ENCODE data around the gene SREBF2. TPM values are rescaled to one million over a fixed set of nuclear protein-coding genes. Genes with fewer than 3 reads are reported as not detected.
A peak's percentile ranks its signal among the peaks of the same experiment; 100 is the strongest.
"Not testable (repeated sequence)": the region's sequence is repeated elsewhere in the genome, so short reads cannot be mapped to it uniquely, and the experiment has no call there.

The SREBF2 gene
- total RNA-seq, 1 donor from 2014 or later = 89.7 TPM

DNA sequence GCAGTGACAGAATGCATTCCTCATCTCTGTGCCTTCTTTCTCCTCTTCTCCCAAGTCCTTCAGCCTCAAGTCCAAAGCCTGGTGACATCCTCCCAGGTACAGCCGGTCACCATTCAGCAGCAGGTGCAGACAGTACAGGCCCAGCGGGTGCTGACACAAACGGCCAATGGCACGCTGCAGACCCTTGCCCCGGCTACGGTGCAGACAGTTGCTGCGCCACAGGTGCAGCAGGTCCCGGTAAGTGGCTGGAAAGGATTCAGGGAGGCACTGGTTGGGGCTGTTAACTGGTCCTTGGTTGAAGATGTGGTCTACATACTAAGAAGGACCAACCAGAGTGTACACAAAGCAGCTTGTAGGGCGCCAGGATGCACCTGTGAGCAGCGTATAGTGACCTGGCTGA is 35.7 kb downstream of the SREBF2 start:
- DNase-seq (no peak), ATAC-seq (no peak)
- intact Hi-C loops (cut with micrococcal nuclease) = no loop called here

DNA sequence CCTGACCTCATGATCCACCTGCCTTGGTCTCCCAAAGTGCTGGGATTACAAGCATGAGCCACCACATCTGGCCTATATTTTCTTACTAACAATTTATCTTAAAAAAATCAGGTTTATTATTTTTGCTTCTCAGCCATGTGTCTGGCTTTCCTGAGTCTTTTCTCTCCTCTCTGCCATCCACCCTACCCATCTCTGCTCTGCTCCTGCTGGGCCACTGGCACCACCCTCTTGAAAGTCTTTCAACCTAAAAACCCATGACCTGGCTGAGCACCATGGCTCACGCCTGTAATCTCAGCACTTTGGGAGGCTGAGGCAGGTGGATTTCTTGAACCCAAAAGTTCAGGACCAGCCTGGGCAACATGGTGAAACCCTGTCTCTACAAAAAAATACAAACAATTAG is 37.2 kb downstream of the SREBF2 start:
- intact Hi-C loops (cut with micrococcal nuclease); DNase-seq; ATAC-seq: not testable (repeated sequence)

DNA sequence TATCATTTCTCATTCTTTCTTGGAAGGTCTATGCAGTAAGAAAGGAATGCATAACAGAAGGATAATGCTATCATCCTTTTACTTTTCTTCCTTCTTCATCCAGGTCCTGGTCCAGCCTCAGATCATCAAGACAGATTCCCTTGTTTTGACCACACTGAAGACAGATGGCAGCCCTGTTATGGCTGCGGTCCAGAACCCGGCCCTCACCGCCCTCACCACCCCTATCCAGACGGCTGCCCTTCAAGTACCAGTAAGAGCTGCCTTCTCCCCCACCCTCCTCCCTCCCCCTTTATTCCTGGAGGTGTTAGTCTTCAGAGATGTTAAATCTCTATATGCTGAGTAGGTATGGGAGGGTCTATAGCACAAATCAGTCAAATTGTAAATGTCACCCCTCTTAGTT is 37.9 kb downstream of the SREBF2 start:
- ATAC-seq = no peak
- intact Hi-C loops (cut with micrococcal nuclease) = no loop called here

DNA sequence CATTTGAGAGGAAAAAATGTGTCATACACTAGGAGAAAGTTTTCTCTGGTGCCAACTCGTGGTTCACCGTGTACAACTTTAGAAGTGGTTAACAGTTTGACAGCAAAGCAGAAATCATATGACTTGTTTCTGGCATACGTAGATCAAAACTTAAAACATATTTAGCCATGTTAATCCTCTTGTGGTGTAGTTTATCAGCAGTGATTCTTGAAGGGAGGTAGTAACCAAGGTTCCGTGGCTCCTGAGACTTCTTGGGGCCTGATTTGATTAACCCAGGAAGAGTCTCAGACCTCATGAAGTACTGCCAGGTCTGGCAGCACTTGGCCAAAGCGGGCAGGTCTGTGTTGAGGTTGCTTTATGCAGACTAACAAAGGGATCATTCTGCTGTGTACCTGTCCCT is 40.5 kb downstream of the SREBF2 start:
- peak; percentile 65 for ATAC-seq
- DNase-seq = no peak
- intact Hi-C loops (cut with micrococcal nuclease) = no loop called here

More for the DNA sequence above, 37.9 kb downstream of the SREBF2 start:
- no peak for DNase-seq

DNA sequence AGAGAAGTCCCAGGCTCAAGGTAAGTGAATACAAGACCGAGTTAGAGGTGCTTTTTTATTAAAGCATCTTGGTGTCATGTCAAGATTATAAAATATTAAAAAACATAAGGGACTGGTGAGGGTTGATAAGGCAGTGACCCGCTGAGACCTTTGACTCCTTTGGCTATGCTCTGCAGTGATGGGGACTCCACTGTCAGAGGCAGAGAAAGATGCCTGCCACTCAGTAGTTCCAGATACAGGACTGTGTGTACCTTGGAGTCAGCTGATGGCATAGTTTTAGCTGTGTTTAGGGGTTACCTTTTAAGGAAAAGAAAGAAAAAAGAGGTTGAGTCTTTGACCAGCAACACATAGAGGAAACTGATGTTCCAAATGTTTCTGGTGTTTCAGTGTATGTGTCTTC is 41.2 kb downstream of the SREBF2 start:
- DNase-seq (no peak), ATAC-seq (peak; percentile 58)
- intact Hi-C loops (cut with micrococcal nuclease) = no loop called here

DNA sequence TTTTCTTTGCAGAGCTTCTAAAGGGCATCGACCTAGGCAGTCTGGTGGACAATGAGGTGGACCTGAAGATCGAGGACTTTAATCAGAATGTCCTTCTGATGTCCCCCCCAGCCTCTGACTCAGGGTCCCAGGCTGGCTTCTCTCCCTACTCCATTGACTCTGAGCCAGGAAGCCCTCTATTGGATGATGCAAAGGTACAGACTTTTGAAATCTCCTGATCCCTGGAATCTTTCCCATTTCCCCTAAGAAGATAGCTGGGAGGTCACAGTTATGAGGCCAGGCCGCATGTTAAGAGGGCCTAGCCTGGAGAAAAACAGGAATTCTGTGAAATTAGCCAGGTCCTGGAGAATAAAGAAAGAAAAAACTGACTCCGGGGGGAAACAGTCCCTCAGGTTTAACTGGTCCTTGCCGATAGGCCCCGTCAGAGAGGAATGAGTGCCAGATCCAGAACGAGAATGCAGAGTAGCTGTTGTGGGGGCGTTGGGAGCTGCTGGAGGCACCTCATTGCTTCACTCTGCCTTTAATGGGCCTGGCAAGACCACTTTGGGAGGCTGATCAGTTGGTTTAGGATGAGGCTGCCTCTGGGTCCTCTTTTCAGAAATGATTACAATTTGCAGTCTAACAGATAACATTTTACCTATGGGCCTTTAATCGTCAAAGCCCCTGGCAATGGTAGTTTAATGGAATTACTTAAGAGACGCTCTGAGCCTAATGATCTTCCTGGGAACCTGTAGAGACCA is 42.8 kb downstream of the SREBF2 start:
- no peak for DNase-seq
- intact Hi-C loops (cut with micrococcal nuclease) = no loop called here

DNA sequence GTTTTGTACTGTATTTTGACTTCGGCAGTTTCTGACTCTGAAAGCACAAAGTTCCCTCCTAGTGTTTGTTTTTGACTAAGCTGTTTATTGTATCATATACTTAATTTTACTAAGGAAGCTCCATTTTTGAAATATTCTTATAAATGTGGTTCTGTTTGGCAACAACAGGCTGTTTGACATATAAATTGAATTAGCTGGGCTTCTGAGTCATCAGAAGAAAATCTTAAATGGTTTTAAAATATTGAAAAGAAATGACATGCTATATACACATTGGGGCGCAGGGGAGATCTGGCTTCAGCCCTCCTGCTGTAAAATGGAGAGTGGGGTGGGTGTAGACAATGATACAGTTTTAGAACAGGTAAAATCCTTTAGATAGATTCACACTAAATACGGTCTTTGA is 43.4 kb downstream of the SREBF2 start:
- ATAC-seq = no peak
- DNase-seq = no peak
- intact Hi-C loops (cut with micrococcal nuclease) = no loop called here

More for the DNA sequence above, 42.8 kb downstream of the SREBF2 start:
- ATAC-seq = no peak

DNA sequence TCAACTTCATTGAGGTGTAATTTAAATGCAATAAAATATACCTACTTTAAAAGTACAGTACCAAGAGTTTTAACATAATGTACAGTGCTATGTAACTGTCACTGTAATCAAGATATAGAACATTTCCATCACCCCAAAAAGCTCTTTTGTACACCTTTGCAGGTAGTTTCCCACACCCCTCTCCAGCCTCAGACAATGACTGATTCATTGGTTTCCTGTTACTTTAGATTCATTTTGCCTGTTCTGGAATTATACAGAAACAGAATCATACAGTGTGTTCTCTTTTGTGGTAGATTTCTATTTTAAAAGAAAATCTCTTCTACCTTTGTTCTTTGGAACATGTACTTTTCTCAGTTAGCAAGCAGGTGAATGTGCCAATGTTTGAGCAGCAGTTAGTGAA is 43.8 kb downstream of the SREBF2 start:
- intact Hi-C loops (cut with micrococcal nuclease) = no loop called here
- ATAC-seq (no peak), DNase-seq (no peak)

DNA sequence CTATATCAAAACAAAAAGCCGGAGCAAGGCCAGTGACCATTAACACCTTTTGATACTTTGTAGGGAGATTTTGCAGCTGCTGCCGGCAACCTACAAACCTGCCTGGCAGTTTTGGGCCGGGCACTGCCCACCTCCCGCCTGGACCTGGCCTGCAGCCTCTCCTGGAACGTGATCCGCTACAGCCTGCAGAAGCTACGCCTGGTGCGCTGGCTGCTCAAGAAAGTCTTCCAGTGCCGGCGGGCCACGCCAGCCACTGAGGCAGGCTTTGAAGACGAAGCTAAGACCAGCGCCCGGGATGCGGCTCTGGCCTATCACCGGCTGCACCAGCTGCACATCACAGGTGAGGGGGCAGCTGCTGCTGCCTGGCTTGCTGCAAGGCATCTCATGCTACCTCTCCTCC is 47.7 kb downstream of the SREBF2 start:
- DNase-seq (no peak), ATAC-seq (no peak)
- intact Hi-C loops (cut with micrococcal nuclease) = no loop called here

DNA sequence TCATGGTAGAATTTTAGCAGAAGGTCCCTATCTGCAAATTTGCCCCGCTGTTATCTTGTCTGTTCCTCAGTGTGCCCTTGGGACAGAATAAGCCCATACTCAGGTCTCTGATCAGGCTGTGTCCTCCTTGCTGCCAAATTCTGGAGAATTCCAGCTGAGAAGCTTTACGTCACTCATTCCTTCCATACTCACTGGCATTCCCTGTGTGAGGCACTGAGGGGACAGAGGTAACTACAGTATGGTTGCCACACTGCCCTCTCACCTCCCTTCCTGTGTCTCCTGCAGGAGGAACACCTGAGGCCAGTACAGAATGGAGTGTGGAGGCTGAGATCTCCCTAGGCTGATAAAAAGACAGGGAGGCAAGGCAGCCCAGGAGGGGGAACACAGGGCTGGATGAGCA is 50.5 kb downstream of the SREBF2 start:
- peak; percentile 44 for ATAC-seq
- intact Hi-C loops (cut with micrococcal nuclease) = no loop called here
- no peak for DNase-seq

DNA sequence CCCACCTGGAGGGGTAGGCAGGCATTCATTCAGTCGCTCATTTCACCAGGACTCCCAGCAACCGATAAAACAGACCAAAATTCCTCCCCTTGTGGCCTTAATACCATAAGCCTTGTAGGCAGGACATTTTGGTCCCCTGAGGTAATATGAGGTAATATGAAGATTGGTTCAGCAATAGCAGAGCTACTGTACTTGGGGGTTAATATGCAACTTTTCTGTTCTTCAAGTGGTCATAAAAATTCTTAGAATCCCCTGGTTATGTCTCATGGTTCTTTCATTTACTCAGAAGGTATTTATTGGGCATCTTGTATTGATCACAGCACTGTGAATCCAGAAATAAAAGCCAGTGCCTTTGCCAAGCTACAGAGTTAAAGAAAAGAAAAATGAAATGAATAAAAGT is 52.2 kb downstream of the SREBF2 start:
- DNase-seq = no peak
- ATAC-seq = no peak
- intact Hi-C loops (cut with micrococcal nuclease) = no loop called here

DNA sequence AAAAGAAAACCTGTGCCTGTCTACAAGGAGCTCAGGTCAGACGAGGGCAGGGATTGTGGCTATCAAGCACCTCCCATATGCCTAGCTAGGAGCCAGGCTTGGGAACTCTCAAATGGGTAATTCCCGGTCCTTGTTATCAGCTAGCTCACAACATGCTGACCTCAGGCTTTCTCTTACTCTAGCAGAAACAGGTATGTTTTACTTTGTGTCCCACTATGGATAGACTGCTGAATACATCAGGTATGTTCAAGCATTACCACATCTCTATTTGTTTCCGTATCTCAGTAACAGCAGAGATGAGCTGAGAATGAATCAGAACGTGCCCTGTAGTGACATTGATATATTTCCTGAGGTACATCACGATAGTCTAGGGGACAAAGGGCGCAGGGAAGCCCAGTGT is 52.6 kb downstream of the SREBF2 start:
- DNase-seq (no peak), ATAC-seq (no peak)
- intact Hi-C loops (cut with micrococcal nuclease) = no loop called here

DNA sequence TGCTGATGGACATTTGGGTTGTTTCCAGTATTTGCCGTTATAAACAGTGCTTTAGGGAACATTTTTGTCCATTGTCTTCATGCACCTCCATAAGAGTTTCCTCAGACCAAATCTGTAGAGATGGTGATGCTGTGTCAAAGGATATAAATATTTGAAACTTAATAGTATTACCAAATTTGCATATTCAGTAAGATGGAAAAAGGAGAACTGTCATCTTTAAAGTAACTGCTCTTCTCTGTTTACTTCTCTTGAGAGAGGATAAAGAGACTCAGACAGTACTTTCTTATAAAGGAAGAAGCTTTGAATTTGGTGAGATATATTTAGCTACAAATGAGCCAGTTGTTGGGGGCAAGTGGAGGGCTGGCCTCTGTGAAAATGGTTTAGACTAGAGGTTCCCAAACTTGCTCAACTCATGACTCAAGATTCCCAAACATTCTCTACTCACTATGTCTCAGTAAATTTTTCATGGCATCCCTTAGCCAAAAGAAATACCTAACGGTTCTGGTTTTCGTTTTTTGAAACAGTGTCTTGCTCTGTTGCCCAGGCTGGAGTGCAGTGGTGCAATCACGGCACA is 55.8 kb downstream of the SREBF2 start:
- intact Hi-C loops (cut with micrococcal nuclease) = no loop called here

DNA sequence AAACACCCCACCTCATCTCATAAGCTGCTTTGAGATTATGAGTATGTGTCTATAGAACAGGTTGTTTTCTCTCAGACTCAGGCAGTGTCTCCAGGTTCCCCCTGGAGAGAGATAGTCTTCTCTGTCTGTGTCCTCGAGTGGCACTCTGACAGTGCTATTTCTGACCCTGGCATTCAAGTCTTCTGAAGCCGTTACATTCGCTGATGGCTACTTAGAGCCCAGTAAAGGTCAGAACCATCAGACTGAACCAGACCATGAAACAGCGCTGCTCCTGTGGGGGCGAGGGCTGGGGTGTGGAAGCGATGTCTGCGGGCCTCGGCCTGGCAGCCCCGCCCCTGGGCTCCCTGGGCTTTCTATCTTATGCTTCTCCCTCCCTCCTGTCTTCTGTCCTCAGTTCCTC is 58.5 kb downstream of the SREBF2 start:
- peak; percentile 80 for ATAC-seq
- DNase-seq = no peak
- intact Hi-C loops (cut with micrococcal nuclease) = no loop called here

More for the DNA sequence above, 55.8 kb downstream of the SREBF2 start:
- ATAC-seq = no peak
- no peak for DNase-seq

DNA sequence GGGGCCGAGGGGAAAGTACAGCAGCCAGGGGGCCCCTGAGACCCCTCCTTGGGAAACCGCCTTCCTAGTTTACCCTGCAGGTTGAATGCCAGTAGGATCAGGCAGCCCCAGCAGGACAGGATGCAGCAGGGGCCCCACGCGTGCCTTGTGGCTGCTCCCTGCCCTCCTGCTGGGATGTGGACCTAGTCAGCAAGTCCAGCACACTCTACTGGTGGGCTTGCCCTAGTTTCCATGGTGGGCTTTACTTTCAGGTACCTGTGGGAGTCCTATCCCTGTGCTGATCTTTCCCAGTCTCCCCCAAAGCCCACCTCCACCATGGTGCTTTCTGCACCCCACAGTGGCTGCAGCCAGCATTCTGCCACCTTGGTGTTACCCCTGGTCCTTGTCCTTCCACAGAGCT is 59.8 kb downstream of the SREBF2 start:
- no peak for DNase-seq
- ATAC-seq = no peak
- intact Hi-C loops (cut with micrococcal nuclease) = no loop called here

DNA sequence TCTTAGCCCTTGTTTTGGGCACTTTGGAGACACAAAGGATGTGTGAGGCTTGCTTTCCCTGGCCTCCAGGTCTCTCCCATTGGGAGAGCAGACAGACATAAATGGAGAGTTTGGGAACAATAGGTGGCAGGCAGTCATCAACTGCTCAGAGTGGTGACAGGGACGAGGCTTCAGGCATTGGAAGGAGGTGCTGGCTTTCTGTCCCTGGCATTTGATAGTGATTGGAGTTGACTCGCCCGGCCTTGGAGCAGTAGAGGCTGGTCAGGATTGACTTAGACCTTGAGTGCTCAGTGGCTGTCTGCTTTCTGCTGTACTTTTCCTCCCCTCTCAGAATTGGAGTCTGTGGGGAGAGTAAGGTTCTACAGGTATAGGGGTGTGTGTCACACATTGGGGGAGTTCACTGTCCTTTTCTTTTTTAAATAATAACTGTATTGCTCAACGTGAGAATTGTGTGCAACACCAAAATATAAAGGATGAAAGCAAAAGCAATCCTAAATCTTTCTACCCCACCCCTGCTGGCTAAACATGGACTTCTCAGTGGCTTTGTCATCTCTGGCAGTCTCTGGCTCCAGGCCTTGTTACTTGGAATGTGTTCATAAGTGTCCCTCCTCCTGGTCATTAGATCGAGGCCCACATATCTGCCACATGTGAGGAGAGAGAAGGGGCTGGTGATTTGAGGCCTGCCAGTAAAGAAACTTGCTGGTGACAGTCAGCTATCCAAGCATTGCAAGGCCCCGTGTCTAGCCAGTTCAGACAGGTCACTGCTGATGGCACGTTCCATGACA is 60.9 kb downstream of the SREBF2 start:
- DNase-seq (no peak), ATAC-seq (peak; percentile 70)
- intact Hi-C loops (cut with micrococcal nuclease) = no loop called here

DNA sequence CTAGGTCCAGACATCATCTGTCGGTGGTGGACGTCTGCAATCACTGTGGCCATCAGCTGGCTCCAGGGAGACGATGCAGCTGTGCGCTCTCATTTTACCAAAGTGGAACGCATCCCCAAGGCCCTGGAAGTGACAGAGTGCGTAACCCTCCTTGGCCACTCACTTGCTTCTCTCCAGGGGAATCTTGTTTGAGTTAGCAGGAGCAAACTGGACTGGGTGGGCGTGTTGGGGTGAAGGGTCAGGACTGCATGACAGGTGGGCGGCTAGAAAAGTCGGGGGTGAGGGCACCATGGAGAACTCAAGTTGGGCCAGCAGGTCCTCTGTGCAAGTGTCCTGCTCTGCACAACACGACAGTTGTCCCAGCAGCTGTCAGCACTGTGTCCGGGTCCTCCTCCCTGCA is 65.7 kb downstream of the SREBF2 start:
- ATAC-seq (peak; percentile 13), DNase-seq (no peak)
- intact Hi-C loops (cut with micrococcal nuclease) = no loop called here

DNA sequence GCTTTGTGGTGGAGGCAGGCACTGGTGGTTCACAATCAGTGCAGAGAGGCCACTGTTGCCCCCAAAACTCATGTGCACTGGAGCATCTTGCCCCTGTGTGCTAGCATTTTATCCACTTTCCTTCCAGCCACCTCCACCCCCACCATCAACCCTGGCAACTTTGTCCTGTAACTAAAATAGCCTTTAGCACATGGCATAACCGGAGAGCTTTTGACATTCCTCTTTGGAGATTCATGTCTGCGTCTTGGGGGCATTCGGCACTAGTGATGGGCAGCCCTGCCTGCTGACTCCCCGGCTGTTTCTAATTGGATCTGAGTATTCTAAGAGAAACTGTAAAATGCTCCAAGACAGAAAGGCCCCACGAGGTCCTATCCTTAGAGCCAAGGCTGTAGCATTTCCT is 66.2 kb downstream of the SREBF2 start:
- intact Hi-C loops (cut with micrococcal nuclease) = no loop called here
- DNase-seq (no peak), ATAC-seq (peak; percentile 64)

DNA sequence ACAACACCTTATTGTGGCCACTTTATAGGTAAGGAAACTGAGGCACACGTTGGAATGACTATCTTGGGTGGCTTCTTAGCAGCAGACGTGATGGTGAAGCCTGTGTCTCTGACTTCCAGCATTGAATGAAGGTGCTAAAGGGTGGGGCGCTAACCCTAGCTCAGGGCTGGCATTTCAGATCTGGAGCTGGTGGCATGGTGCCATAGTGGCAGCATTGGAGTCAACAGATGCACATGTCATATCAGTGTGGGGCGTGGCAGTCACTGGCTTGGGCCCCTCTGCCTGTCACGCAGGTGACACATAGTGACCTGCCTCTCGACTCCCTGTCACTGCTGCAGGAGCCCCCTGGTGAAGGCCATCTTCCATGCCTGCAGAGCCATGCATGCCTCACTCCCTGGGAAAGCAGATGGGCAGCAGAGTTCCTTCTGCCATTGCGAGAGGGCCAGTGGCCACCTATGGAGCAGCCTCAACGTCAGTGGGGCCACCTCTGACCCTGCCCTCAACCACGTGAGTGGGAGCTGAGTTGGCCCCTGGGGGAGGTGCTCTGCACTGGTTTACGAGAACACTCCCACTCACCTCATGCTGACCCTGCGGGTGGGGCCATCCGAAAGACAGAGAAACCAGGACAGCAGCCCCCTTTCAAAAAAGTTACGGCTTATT is 67.2 kb downstream of the SREBF2 start:
- intact Hi-C loops (cut with micrococcal nuclease) = no loop called here
- ATAC-seq (peak; percentile 57), DNase-seq (peak; percentile 79)
